Measurements from ENCODE around the gene EGFL7.

DNA sequence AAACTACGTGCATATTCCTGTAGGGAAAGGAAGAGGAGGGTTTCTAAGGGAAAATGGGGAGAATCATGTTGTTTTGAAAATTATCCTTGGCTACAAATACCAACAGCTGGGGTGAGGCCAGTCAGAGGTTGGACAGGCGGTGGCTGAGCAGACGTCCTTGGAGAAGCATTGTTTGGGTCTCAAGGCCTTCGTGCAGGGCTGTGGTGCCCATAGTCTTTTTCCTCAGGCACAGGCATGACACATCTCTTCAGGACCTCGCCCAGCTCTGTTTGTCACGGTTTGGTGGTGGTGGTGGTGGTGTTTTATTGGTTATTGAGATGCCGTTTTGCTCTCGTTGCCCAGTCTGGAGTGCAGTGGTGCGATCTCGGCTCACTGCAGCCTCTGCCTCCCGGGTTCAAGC is 27.8 kb upstream of the EGFL7 start:
- TF ChIP-seq, protein P1, sequence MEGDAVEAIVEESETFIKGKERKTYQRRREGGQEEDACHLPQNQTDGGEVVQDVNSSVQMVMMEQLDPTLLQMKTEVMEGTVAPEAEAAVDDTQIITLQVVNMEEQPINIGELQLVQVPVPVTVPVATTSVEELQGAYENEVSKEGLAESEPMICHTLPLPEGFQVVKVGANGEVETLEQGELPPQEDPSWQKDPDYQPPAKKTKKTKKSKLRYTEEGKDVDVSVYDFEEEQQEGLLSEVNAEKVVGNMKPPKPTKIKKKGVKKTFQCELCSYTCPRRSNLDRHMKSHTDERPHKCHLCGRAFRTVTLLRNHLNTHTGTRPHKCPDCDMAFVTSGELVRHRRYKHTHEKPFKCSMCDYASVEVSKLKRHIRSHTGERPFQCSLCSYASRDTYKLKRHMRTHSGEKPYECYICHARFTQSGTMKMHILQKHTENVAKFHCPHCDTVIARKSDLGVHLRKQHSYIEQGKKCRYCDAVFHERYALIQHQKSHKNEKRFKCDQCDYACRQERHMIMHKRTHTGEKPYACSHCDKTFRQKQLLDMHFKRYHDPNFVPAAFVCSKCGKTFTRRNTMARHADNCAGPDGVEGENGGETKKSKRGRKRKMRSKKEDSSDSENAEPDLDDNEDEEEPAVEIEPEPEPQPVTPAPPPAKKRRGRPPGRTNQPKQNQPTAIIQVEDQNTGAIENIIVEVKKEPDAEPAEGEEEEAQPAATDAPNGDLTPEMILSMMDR (IDR thresholded peaks at IDR 0.05): no peak
- TF ChIP-seq EP300 (IDR thresholded peaks at IDR 0.05) (no peak), POLR2A (IDR thresholded peaks at IDR 0.05) (no peak), POLR2AphosphoS5 (IDR thresholded peaks at IDR 0.05) (no peak)

Data from gastroesophageal sphincter (tissue), 3 donors.